Tibial nerve (tissue), 4 donors: Measurements from ENCODE around the gene RNF214. TPM values are rescaled to one million over a fixed set of nuclear protein-coding genes. Genes with fewer than 3 reads are reported as not detected.

Experiments
- DNase-seq, 2 donors: peaks; one replicate each; pipeline ENCODE4 v3.0.0-alpha.2; 2019; ENCODE audit warnings: low spot score in 2 of 2
- H3K27ac ChIP-seq, 4 donors: fragments of 200-600 bp; sonication (generic) in 3 of 4; one replicate each; pipeline ENCODE4 v1.5.1; 2017 to 2019; ENCODE audit warnings: mild to moderate bottlenecking in 1 of 4
- H3K27me3 ChIP-seq, 2 donors: fragments of 200-600 bp; sonication (generic) in 1 of 2; one replicate each; pipeline versions ENCODE4 v1.5.1 to v1.6.0; 2017 to 2019
- H3K36me3 ChIP-seq, 3 donors: fragments of 200-600 bp; sonication (generic); one replicate each; pipeline ENCODE4 v1.5.1; 2018 to 2019
- H3K4me1 ChIP-seq, 4 donors: fragments of 200-600 bp; sonication (generic) in 3 of 4; one replicate each; pipeline ENCODE4 v1.5.1; 2017 to 2019
- H3K4me3 ChIP-seq, 4 donors: fragments of 200-600 bp; sonication (generic) in 3 of 4; one replicate each; pipeline ENCODE4 v1.5.1; 2017 to 2019; ENCODE audit warnings: mild to moderate bottlenecking in 1 of 4, moderate library complexity in 1 of 4
- H3K9me3 ChIP-seq, 4 donors: fragments of 200-600 bp; sonication (generic) in 3 of 4; one replicate each; pipeline ENCODE4 v1.5.1; 2017 to 2019
- EP300 ChIP-seq, 2 donors: sonication (generic); formaldehyde crosslinking; IDR thresholded peaks; one replicate each; pipeline ENCODE4 v1.6.1; 2017; ENCODE audit warnings: antibody characterized with exemption in 2 of 2, mild to moderate bottlenecking in 1 of 2
- POLR2A ChIP-seq, 2 donors: fragments of 450-650 bp; IDR thresholded peaks; one replicate each; pipeline ENCODE4 v1.6.1; 2017; ENCODE audit warnings: antibody characterized with exemption in 2 of 2, mild to moderate bottlenecking in 2 of 2, moderate library complexity in 2 of 2
- WGBS, 2 donors: methylation state at CpG; one replicate each; pipeline ENCODE4 v1.1.5; 2018; 5-methylcytosine and 5-hydroxymethylcytosine counted together
- total RNA-seq, 4 donors: library from RNA; depleted of rRNA; stranded (reverse); fragments of >200 nt; gene quantifications; one replicate each; pipeline ENCODE4 v1.1.0, GENCODE V29; 2016
- TF ChIP-seq, protein P1 (sequence below), 5 experiments: fragments of 200-600 bp in 3 of 5; fragments of 450-650 bp in 2 of 5; sonication (generic) in 3 of 5; IDR thresholded peaks; one replicate each; pipeline ENCODE4 v1.5.1; 2016 to 2019; ENCODE audit warnings: antibody characterized with exemption in 5 of 5, mild to moderate bottlenecking in 3 of 5, moderate library complexity in 2 of 5

Gene RNF214
- total RNA-seq, 4 donors from 2014 or later = 10.8 to 16.6 (median 12.8) TPM

DNA sequence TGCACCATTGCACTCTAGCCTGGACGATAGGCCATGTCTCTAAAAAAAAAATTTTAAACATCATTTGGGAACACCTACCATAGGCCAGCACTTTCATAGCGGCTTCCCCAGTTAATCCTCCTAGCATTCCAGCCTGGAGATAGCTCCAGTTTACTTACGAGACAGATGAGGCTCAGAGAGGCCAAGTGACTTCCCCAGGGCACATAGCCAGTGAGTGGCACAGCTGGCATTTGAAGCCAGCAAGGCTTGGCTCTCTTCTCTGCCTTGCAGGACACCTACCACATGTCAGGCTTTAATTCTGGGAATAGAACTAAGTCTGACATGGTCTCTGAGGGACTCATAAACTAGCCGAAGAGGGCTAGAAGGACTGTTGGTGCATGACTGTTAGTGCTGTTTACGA lies 38.2 kb upstream of the RNF214 start:
- 82 to 86% methylated on average over 5 of the region's 5 CpGs for WGBS, 2 donors
- no peak for DNase-seq
- H3K4me3 ChIP-seq = no peak overlapping the region
- peaks cover 0 to 17% (median 13%) of the 10 kb centered on the region in 4 donors for H3K4me1 ChIP-seq
- no peak overlapping the region for H3K27ac ChIP-seq
- H3K9me3 ChIP-seq = no peaks in the 10 kb centered on the region
- no peak for TF ChIP-seq POLR2A (IDR thresholded peaks at IDR 0.05)
- TF ChIP-seq, protein P1, sequence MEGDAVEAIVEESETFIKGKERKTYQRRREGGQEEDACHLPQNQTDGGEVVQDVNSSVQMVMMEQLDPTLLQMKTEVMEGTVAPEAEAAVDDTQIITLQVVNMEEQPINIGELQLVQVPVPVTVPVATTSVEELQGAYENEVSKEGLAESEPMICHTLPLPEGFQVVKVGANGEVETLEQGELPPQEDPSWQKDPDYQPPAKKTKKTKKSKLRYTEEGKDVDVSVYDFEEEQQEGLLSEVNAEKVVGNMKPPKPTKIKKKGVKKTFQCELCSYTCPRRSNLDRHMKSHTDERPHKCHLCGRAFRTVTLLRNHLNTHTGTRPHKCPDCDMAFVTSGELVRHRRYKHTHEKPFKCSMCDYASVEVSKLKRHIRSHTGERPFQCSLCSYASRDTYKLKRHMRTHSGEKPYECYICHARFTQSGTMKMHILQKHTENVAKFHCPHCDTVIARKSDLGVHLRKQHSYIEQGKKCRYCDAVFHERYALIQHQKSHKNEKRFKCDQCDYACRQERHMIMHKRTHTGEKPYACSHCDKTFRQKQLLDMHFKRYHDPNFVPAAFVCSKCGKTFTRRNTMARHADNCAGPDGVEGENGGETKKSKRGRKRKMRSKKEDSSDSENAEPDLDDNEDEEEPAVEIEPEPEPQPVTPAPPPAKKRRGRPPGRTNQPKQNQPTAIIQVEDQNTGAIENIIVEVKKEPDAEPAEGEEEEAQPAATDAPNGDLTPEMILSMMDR (IDR thresholded peaks at IDR 0.05) = no peak
- H3K36me3 ChIP-seq = peaks cover 0 to 85% (median 31%) of the 10 kb centered on the region in 3 donors
- H3K27me3 ChIP-seq = no peaks in the 10 kb centered on the region

- DNase-seq = no peak
- Histone ChIP-seq H3K9me3 (no peaks in the 10 kb centered on the region), H3K36me3 (peaks cover 0 to 75% (median 25%) of the 10 kb centered on the region in 3 donors), H3K27me3 (no peaks in the 10 kb centered on the region), H3K4me3 (no peak overlapping the region), H3K4me1 (peaks cover 0 to 22% (median 14%) of the 10 kb centered on the region in 4 donors), H3K27ac (no peak overlapping the region)
- TF ChIP-seq POLR2A (IDR thresholded peaks at IDR 0.05) = no peak
- TF ChIP-seq, protein P1 (IDR thresholded peaks at IDR 0.05) = no peak
- TF ChIP-seq EP300 (IDR thresholded peaks at IDR 0.05) = no peak
- WGBS, 2 donors = 82 to 84% methylated on average over 4 of the region's 4 CpGs
These were observed 37.2 kb upstream of the RNF214 start for GRCh38 chr11:117195258-117195657.

DNA sequence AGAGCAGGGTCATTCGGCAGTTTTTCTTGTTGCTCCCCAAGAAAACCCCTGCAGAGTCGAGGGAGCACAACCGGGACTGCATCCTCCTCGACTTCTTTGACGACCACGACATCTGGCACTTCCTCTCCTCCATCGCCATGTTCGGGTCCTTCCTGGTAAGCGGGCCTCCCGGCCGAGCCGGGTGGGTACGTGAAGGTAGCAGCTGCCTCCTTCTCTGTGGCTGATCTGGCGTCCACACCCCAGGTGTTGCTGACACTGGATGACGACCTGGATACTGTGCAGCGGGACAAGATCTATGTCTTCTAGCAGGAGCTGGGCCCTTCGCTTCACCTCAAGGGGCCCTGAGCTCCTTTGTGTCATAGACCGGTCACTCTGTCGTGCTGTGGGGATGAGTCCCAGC lies 36.7 kb upstream of the RNF214 start:
- TF ChIP-seq, protein P1 (IDR thresholded peaks at IDR 0.05) = no peak
- no peak for TF ChIP-seq EP300 (IDR thresholded peaks at IDR 0.05)
- TF ChIP-seq POLR2A (IDR thresholded peaks at IDR 0.05) = no peak
- no peak for DNase-seq
- peaks cover 0 to 75% (median 20%) of the 10 kb centered on the region in 3 donors for H3K36me3 ChIP-seq
- H3K9me3 ChIP-seq = no peaks in the 10 kb centered on the region
- H3K27ac ChIP-seq = no peak overlapping the region
- no peaks in the 10 kb centered on the region for H3K27me3 ChIP-seq
- no peak overlapping the region for H3K4me3 ChIP-seq
- H3K4me1 ChIP-seq = peaks cover 0 to 25% (median 14%) of the 10 kb centered on the region in 4 donors
- WGBS, 2 donors = 88 to 94% methylated on average over 19 of the region's 19 CpGs

DNA sequence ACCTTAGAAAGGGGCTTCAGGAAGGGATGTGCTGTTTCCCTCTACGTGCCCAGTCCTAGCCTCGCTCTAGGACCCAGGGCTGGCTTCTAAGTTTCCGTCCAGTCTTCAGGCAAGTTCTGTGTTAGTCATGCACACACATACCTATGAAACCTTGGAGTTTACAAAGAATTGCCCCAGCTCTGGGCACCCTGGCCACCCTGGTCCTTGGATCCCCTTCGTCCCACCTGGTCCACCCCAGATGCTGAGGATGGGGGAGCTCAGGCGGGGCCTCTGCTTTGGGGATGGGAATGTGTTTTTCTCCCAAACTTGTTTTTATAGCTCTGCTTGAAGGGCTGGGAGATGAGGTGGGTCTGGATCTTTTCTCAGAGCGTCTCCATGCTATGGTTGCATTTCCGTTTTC lies 35.5 kb upstream of the RNF214 start:
- no peaks in the 10 kb centered on the region for H3K9me3 ChIP-seq
- no peak for TF ChIP-seq POLR2A (IDR thresholded peaks at IDR 0.05)
- TF ChIP-seq, protein P1 (IDR thresholded peaks at IDR 0.05) = no peak
- TF ChIP-seq EP300 (IDR thresholded peaks at IDR 0.05) = no peak
- no peak for DNase-seq
- 95 to 100% methylated on average over 5 to 7 of the region's 7 CpGs for WGBS, 2 donors
- peaks cover 0 to 38% (median 14%) of the 10 kb centered on the region in 4 donors for H3K4me1 ChIP-seq
- no peak overlapping the region for H3K4me3 ChIP-seq
- H3K27ac ChIP-seq = peak overlapping the region in 2 of 4 donors; percentile 89 to 92
- H3K27me3 ChIP-seq = no peaks in the 10 kb centered on the region
- peaks cover 0 to 67% (median 17%) of the 10 kb centered on the region in 3 donors for H3K36me3 ChIP-seq

- 70 to 74% methylated on average over 17 of the region's 17 CpGs for WGBS, 2 donors
- Histone ChIP-seq H3K4me3 (peak overlapping the region in 2 of 4 donors; percentile 58 to 60), H3K36me3 (peaks cover 0 to 67% (median 14%) of the 10 kb centered on the region in 3 donors), H3K27ac (peak overlapping the region; percentile 80 to 92 (median 88)), H3K27me3 (no peaks in the 10 kb centered on the region), H3K9me3 (no peaks in the 10 kb centered on the region), H3K4me1 (peaks cover 0 to 44% (median 17%) of the 10 kb centered on the region in 4 donors)
- no peak for DNase-seq
- TF ChIP-seq, protein P1 (IDR thresholded peaks at IDR 0.05) = peak in 4 of 5 experiments; percentile 24 to 50 (median 32)
- TF ChIP-seq POLR2A (IDR thresholded peaks at IDR 0.05) = no peak
These were observed 34.7 kb upstream of the RNF214 start for GRCh38 chr11:117197516-117198456.
